Airway epithelial cell (primary cell): Measurements from ENCODE around the gene SDC4. TPM values are rescaled to one million over a fixed set of nuclear protein-coding genes. Genes with fewer than 3 reads are reported as not detected.

Source experiments
- total RNA-seq: library from RNA; depleted of rRNA; stranded (reverse); fragments of >200 nt; gene quantifications from 2 replicates; pipeline ENCODE4 v1.2.3, GENCODE V29; 2015

The SDC4 gene
- total RNA-seq, result 226 and 235 TPM in 2 replicates

GRCh38 chr20:45347936-45348778 is at the start of gene SDC4:
Gene SDC4, minus strand, starts transcription at chr20:45348424. Its CDS starts 40 bp downstream, at chr20:45348384.

GRCh38 chr20:45378191-45378590 is 30.0 kb upstream of the SDC4 start, which contains the start of gene TP53TG5:
Gene TP53TG5, minus strand, starts transcription at chr20:45378325. Its CDS starts 89 bp downstream, at chr20:45378236.

GRCh38 chr20:45362804-45363610 is 14.8 kb upstream of the SDC4 start, which contains the start of gene SYS1:
Gene SYS1, plus strand, starts transcription at chr20:45363156. Its CDS starts 376 bp downstream, at chr20:45363532.

GRCh38 chr20:45308117-45308778 is 40.0 kb downstream of the SDC4 start, which contains the start of gene MATN4:
Gene MATN4, minus strand, starts transcription at chr20:45308299. Its CDS starts 2,717 bp downstream, at chr20:45305582.

GRCh38 chr20:45306431-45306982 is 41.7 kb downstream of the SDC4 start, which contains the start of gene RBPJL:
Gene RBPJL, plus strand, starts transcription at chr20:45306840. Its CDS starts 83 bp downstream, at chr20:45306923.

Other genes starting within 250 kb of the SDC4 start
- gene KCNS1, start 247.3 kb downstream of the SDC4 start, total RNA-seq, result 0.99 and 1.5 TPM in 2 replicates
- gene WFDC5, start 233.2 kb downstream of the SDC4 start, total RNA-seq, result 0.56 and 1.2 TPM in 2 replicates
- gene WFDC12, start 224.0 kb downstream of the SDC4 start, total RNA-seq, result not detected in 2 replicates
- gene PI3, start 173.5 kb downstream of the SDC4 start, total RNA-seq, result 53.8 and 117 TPM in 2 replicates
- not detected in 2 replicates for gene SEMG1, start 141.4 kb downstream of the SDC4 start, total RNA-seq
- not detected in 2 replicates for gene SEMG2, start 127.1 kb downstream of the SDC4 start, total RNA-seq
- gene SLPI, start 93.9 kb downstream of the SDC4 start, total RNA-seq, result 466 and 502 TPM in 2 replicates
- gene RBPJL, start 41.6 kb downstream of the SDC4 start, total RNA-seq, result not detected in 2 replicates
- gene MATN4, start 40.1 kb downstream of the SDC4 start, total RNA-seq, result 0.05 TPM in 1 of 2 replicates, not detected in the other
- gene SYS1, start 14.7 kb upstream of the SDC4 start, total RNA-seq, result 18.8 and 26.3 TPM in 2 replicates
- gene TP53TG5, start 29.9 kb upstream of the SDC4 start, total RNA-seq, result not detected in 2 replicates
- 28.2 and 28.3 TPM in 2 replicates for gene DBNDD2, start 59.9 kb upstream of the SDC4 start, total RNA-seq
- 43.3 and 68.6 TPM in 2 replicates for gene PIGT, start 67.7 kb upstream of the SDC4 start, total RNA-seq
- 1.3 and 4.9 TPM in 2 replicates for gene WFDC2, start 121.3 kb upstream of the SDC4 start, total RNA-seq
- gene SPINT3, start 167.2 kb upstream of the SDC4 start, total RNA-seq, result not detected in 2 replicates
- not detected in 2 replicates for gene WFDC6, start 191.1 kb upstream of the SDC4 start, total RNA-seq
- gene EPPIN, start 199.0 kb upstream of the SDC4 start, total RNA-seq, result not detected in 2 replicates
- not detected in 2 replicates for gene WFDC8, start 230.9 kb upstream of the SDC4 start, total RNA-seq